Neural cell (in vitro differentiated cells): ENCODE results near the gene ADAR.

Experiments
- CTCF ChIP-seq: fragments of 450-650 bp; IDR thresholded peaks from 2 replicates; pipeline ENCODE4 v1.5.1; 2014; ENCODE audit warnings: antibody characterized with exemption, mild to moderate bottlenecking, moderate library complexity; ENCODE audit not compliant: poor library complexity, severe bottlenecking
- RAD21 ChIP-seq: fragments of 450-650 bp; conservative IDR thresholded peaks from 2 replicates; pipeline ENCODE4 v1.6.1; 2014; ENCODE audit warnings: antibody characterized with exemption, mild to moderate bottlenecking, moderate library complexity
- TAF1 ChIP-seq: IDR thresholded peaks from 2 replicates; pipeline ENCODE4 v1.6.1; 2012; ENCODE audit warnings: low read depth

- TF ChIP-seq CTCF: no peak
- TF ChIP-seq TAF1: no peak
- no peak for TF ChIP-seq RAD21
These were observed 54.6 kb downstream of the ADAR start for GRCh38 chr1:154553056-154554030.
